HG03064 (cell line): ENCODE measurements around the gene PTPN22.
A peak's percentile ranks its signal among the peaks of the same experiment; 100 is the strongest.

ENCODE experiments used
- ATAC-seq: cut with Tn5 transposase; IDR thresholded peaks from one replicate; pipeline ENCODE4 v1.9.1; 2021; ENCODE audit warnings: low read depth; ENCODE audit not compliant: unreplicated experiment

Gene PTPN22

GRCh38 chr1:113804421-113805255, 66.9 kb downstream of the PTPN22 start:
- ATAC-seq, result no peak

- ATAC-seq, result no peak
Measured at GRCh38 chr1:113802367-113803007, 69.0 kb downstream of the PTPN22 start.

GRCh38 chr1:113800487-113800886, 71.0 kb downstream of the PTPN22 start:
- ATAC-seq, result no peak

- no peak for ATAC-seq
Measured at GRCh38 chr1:113797472-113797871, 74.0 kb downstream of the PTPN22 start.

GRCh38 chr1:113793878-113794834, 77.4 kb downstream of the PTPN22 start:
- no peak for ATAC-seq

- ATAC-seq, result no peak
Measured at GRCh38 chr1:113792986-113793385, 78.5 kb downstream of the PTPN22 start.

- ATAC-seq, result peak; percentile 65
Measured at GRCh38 chr1:113792471-113792870, 79.0 kb downstream of the PTPN22 start.

GRCh38 chr1:113788802-113789201, 82.7 kb downstream of the PTPN22 start:
- no peak for ATAC-seq

GRCh38 chr1:113787663-113788062, 83.8 kb downstream of the PTPN22 start:
- ATAC-seq, result no peak

- no peak for ATAC-seq
Measured at GRCh38 chr1:113786069-113786468, 85.4 kb downstream of the PTPN22 start.

- peak; percentile 61 for ATAC-seq
Measured at GRCh38 chr1:113784104-113784779, 87.3 kb downstream of the PTPN22 start.

GRCh38 chr1:113783254-113784103, 88.0 kb downstream of the PTPN22 start:
- ATAC-seq, result peak; percentile 73

GRCh38 chr1:113782406-113782805, 89.1 kb downstream of the PTPN22 start:
- ATAC-seq, result no peak

- peak; percentile 43 for ATAC-seq
Measured at GRCh38 chr1:113780374-113781146, 91.0 kb downstream of the PTPN22 start.

- no peak for ATAC-seq
Measured at GRCh38 chr1:113779542-113779941, 92.0 kb downstream of the PTPN22 start.

- ATAC-seq, result no peak
Measured at GRCh38 chr1:113777561-113777960, 94.0 kb downstream of the PTPN22 start.

GRCh38 chr1:113770031-113770430, 101.5 kb downstream of the PTPN22 start:
- no peak for ATAC-seq

GRCh38 chr1:113769601-113769970, 101.9 kb downstream of the PTPN22 start:
- no peak for ATAC-seq
